SH-SY5Y (cell line): ENCODE data around the gene ACTR10.

Experiments used
- GATA2 ChIP-seq: IDR thresholded peaks from 2 replicates; pipeline ENCODE4 v1.6.1; 2011; ENCODE audit warnings: mild to moderate bottlenecking, low read depth, low read length
- GATA3 ChIP-seq: IDR thresholded peaks from 2 replicates; pipeline ENCODE4 v1.6.1; 2011; ENCODE audit warnings: low read depth, mild to moderate bottlenecking, low read length, moderate library complexity

ACTR10 gene

DNA sequence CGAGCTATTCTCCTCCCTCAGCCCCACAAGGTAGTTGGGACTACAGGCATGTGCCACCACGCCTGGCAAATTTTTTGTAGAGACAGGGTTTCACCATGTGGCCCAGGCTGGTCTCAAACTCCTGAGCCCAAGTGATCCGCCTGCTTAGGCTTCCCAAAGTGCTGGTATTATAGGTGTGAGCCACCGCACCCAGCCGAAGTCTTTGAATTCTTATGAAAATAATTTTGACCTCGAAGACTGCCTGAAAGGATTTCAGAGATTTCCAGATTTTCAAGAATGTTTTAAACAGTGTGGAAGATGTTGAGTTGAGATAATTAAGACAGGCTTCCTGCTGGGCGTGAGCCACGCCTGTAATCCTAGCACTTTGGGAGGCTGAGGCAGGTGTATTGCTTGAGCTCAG, 49.7 kb downstream of the ACTR10 start:
- TF ChIP-seq GATA3, result no peak
- no peak for TF ChIP-seq GATA2

DNA sequence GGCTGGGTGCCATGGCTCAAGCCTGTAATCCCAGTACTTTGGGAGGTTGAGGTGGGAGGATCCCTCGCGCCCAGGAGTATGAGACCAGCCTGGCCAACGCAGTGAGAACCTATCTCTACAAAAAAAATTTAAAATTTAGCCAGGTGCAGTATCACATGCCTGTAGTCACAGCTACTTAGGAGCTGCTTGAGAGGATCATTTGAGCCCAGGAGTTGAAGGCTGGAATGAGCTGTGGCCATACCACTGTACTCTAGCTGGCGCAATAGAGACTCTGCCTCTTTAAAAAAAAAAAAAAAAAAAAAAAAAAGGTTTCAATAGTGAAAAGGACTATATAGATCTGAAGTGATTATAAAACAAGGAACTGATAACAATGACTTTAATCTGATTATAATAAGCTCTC, 58.2 kb downstream of the ACTR10 start:
- no peak for TF ChIP-seq GATA2
- TF ChIP-seq GATA3, result no peak

- TF ChIP-seq GATA3 (no peak), GATA2 (no peak)
Measured at GRCh38 chr14:58265401-58265800, 65.5 kb downstream of the ACTR10 start.

GRCh38 chr14:58270628-58271027, 70.7 kb downstream of the ACTR10 start:
- TF ChIP-seq GATA2 (no peak), GATA3 (no peak)

GRCh38 chr14:58272588-58273372, 72.8 kb downstream of the ACTR10 start:
- TF ChIP-seq GATA2 (no peak), GATA3 (no peak)

DNA sequence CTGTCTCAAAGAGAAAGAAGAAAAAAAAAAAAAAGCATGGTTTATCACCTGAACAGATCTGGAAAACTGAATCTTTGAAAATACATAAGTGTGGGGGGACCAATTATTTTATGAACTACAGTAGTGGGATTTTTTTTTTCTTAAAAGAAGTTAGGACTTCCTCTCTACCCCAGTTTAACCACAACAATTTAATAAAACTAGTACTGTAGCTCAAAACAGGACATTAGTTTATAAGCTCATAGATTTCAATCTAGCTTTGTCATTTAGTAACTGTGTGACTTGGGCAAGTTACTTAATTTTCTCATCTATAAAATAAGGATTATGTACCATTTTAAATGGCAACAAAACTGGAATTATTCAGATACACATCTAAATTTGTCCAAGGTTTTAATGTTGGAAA, 74.9 kb downstream of the ACTR10 start:
- no peak for TF ChIP-seq GATA3
- TF ChIP-seq GATA2, result no peak

GRCh38 chr14:58275527-58276190, 75.7 kb downstream of the ACTR10 start:
- no peak for TF ChIP-seq GATA2
- TF ChIP-seq GATA3, result no peak

DNA sequence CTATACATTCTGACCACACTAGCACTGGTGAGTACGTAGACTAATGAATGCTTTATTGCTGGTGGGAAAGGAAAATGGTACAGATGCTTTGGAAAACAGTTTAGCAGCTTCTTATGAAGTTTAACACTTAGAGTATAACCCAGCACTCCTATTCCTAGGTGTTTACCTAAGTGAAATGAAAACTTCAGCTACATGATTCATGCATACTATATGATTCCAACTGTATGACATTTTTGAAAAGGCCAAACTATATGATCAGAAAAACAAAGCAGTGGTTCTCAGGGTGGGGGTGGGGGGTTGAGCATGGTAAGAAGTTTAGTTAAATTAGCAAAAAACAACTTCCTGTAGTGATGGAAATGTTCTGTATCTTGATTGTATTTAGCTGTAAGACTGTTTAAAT, 76.3 kb downstream of the ACTR10 start:
- TF ChIP-seq GATA3 (no peak), GATA2 (no peak)

GRCh38 chr14:58278177-58278576, 78.2 kb downstream of the ACTR10 start:
- TF ChIP-seq GATA2 (no peak), GATA3 (no peak)

DNA sequence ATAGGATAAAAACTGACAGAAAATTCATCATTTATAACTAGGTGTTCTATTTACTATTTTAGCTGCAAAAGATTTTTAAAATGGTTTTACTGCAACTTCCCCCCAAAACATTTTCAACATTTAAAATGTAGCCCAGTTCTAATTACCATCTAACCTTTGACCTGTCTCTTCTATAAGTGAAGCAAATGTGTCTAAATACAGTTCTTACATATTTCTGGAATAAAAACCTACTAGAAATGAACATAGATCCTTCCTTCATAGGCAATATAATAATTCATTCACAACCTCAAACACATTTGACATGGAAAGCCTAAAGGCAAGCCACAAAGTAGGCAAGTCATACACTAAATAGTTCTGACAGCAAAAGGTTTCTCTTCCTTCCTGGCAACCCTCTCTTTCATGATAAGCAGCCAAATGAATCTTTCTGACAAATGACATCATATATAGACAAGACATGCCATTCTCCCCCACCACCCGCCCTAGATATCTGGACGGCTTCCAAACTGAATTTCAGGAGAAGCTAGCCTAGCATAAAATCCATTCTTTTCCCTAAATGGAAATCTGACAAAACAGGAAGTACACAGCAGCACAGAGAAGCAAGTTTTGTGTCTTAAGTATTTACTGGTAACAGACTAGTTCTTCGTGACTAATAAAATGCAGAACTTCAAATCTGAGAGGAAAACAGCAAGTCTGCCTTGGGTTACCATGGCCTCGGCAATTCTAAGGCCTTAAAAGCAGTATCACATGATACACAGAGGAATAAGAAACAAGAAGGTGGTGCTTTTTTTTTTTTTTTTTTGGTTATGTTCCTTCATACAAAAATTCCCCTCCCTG, 81.2 kb downstream of the ACTR10 start:
- TF ChIP-seq GATA3 (no peak), GATA2 (no peak)

DNA sequence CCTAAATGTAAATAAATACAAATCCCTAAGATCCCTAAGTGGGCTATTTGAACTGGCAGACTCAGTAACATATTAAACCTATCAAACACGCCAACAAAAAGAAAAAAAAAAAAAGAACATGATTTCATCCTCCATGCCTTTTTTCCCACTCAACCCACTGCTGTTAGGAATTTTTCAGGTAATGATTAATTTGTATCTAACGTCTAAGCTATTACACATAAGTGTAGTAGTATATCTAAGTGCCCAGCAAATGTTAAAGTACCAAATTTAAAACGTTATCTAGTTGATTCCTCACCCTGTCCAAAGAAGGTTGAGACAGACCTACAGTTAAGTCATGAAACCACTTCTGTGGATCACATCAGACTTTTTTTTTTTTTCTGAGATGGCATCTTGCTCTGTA, 82.0 kb downstream of the ACTR10 start:
- no peak for TF ChIP-seq GATA2
- TF ChIP-seq GATA3, result no peak

DNA sequence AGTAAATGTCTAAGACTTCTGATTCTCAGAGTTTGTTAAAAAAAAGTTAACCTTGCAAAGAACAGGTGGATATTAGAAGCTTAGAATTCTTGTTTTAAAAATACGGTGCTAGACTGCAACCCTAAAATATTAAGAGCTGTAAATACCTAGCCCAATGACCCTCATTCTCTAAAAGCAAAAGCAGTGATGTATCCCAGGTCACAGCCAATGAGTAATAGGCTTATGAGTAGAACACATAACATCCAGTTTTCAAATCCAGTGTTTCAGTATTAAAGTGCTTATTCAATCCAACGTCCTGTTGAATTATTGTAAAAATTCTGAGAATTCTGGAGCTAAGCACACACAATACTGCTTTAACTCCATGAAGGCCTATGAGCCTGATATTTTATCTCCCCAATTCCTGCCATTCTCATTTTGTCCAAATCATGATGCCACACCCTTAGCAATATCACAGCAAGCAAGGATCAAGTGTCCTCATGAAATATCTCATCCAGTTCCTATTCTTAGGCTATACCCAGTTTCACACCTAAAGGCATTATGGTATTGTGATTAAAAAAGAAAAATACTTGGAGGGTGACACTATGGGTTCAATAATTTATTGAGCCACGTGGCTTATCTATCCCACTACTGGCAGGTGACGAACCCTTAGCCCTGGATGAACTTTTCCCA, 83.1 kb downstream of the ACTR10 start:
- no peak for TF ChIP-seq GATA2
- TF ChIP-seq GATA3, result no peak

- TF ChIP-seq GATA2 (no peak), GATA3 (no peak)
Measured at GRCh38 chr14:58283730-58284129, 83.8 kb downstream of the ACTR10 start.

- TF ChIP-seq GATA3 (no peak), GATA2 (no peak)
Measured at GRCh38 chr14:58285132-58285531, 85.2 kb downstream of the ACTR10 start.
